GM21786 (cell line): ENCODE results near the gene PIF1.
A peak's percentile ranks its signal among the peaks of the same experiment; 100 is the strongest.

Source experiments
- ATAC-seq: cut with Tn5 transposase; IDR thresholded peaks from one replicate; pipeline ENCODE4 v1.9.1; 2021; ENCODE audit not compliant: unreplicated experiment

Gene PIF1, protein sequence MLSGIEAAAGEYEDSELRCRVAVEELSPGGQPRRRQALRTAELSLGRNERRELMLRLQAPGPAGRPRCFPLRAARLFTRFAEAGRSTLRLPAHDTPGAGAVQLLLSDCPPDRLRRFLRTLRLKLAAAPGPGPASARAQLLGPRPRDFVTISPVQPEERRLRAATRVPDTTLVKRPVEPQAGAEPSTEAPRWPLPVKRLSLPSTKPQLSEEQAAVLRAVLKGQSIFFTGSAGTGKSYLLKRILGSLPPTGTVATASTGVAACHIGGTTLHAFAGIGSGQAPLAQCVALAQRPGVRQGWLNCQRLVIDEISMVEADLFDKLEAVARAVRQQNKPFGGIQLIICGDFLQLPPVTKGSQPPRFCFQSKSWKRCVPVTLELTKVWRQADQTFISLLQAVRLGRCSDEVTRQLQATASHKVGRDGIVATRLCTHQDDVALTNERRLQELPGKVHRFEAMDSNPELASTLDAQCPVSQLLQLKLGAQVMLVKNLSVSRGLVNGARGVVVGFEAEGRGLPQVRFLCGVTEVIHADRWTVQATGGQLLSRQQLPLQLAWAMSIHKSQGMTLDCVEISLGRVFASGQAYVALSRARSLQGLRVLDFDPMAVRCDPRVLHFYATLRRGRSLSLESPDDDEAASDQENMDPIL

DNA sequence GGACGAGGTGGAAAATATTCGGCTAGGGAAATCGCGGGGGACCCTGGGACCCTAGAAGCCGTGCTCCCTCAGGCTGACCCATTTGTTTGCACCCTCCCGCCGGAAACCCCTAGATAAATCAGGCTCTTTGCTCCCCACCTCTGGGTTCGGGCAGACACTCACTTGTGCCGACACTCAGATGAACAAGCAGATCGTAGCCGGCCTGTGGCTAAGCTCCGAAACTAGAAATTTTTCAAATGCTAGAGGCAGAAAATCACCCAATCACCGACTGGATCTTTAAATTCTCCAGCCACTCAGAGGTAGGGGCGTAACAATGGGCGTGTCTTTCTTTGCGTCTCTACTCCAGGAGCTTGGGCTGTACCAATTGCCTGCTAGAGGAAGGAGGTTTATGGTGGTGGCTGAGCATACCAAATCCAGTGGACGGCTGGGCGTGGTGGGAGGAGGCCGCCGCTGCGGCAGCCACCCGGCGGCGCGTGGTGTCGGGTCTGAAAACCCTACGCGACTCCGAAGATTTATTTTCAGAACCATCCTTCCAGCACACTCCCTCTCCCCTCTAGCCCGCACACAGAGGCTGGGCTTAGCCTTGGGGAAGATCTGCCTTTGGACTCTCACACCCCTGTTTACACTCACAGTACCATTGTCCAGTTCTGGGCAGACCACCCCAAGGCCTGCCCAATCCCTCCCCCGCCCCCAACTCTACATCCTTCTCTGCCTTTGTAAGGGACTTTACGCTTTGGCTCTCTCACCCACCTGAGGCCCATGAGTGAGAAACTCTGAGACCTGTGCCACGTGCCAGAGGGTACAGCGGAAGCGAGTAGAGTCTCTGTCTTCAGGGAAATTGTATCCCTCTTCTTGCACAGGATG is at the start of gene PIF1:
Gene PIF1 (minus strand): TSS at position 217 of the 864 bp plus-strand sequence. CDS start 1,312 bp downstream, outside the sequence.
- ATAC-seq = peak; percentile 92

DNA sequence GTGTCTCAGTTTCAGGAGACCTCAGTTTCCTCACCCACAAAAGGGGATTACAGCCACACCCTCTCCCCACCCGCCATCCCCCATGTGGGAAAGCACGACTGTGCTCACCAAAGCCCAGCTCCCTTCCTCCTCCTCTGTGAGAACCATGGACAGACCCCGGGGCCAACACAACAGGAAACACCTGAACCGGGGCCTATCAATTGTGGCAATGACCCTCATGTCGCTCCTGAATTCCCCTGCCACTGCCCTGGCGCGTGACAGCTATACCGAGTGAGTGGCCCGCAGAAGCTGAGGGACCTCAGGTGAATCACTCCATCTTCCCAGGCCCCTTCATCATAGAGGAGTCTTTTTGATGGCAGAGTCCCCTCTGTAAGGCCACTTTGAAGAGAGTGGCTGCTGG is 44.9 kb upstream of the PIF1 start:
- no peak for ATAC-seq

DNA sequence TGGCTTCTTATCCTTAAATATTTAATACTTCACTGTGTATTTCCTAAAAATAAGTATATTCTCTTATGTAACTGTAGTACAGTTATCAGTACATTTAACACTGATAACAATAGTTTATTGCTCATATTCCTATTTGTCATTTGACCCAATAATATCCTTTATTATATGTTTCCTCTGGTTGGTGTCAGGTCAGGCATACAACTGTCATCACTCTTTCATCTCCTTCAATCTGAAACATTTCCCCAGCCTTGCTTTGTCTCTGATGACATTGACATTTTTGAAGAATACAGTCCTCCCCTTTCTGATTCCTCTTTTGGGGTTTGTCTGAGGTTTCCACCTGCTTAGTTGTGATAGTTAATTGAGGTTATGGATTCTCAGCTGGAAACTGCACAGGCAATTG is 44.1 kb upstream of the PIF1 start:
- ATAC-seq = no peak

DNA sequence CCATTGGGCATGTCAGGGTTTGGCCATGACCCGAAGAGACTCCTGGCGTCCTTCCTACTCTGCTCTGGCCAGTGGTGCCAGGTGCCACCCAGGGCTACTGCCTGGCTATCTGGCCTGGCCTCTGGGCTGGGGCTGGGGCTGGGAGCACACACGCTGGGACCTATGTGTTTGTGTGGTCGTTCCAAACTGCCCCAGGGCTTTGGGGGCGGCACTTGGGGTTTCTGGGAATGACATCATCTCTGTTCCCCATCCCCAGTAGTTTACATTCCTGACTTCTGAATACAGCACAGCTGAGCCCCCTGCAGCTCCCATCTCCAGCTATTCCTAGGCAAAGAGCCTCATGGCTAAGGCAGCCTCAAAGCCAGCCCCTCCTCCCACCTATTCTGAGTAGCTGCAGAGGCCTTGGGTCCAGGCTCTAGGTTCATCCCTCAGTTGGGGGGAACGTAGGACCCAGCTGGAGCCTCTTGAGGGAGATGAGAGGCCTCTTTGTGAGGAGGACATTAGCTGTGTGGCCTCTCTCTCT is 40.6 kb upstream of the PIF1 start:
- no peak for ATAC-seq

DNA sequence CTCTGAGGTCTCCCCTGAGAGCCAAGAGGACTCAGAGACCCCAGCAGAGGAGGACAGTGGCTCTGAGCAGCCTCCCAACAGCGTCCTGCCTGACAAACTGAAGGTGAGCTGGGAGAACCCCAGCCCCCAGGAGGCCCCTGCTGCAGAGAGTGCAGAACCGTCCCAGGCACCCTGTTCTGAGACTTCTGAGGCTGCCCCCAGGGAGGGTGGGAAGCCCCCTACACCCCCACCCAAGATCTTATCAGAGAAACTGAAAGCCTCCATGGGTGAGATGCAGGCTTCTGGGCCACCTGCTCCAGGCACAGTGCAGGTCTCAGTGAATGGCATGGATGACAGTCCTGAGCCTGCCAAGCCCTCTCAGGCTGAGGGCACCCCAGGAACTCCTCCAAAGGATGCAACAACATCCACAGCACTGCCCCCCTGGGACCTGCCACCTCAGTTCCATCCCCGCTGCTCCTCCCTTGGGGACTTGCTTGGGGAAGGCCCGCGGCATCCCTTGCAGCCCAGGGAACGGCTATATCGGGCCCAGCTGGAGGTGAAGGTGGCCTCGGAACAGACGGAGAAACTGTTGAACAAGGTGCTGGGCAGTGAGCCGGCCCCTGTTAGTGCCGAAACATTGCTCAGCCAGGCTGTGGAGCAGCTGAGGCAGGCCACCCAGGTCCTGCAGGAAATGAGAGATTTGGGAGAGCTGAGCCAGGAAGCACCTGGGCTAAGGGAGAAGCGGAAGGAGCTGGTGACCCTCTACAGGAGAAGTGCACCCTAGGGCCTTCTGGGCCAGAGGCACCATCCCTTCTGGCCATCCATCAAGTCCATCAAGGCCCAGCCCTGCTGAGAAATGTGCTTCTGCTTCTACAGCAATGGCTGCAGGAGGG is 39.9 kb upstream of the PIF1 start:
- ATAC-seq = peak; percentile 46

DNA sequence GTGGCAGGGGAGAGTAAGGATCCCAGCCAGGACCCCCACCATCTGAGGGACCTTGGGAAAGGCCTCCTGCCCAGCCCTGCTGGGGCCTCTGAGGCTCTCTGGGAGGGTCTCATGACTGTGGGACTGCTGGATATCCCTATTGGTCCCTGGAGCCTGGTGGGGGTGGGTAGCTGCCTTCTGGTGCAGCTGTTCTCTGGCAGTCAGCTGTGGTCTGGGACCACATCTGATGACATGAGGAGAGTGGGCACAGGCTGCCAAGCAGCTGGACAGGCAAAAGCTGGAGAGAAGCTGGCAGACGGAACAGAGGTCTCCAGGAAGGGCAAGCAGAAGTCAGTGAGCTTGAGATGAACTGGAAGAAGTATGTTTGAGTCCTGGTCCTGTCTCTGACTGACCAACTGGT is 38.6 kb upstream of the PIF1 start:
- no peak for ATAC-seq

DNA sequence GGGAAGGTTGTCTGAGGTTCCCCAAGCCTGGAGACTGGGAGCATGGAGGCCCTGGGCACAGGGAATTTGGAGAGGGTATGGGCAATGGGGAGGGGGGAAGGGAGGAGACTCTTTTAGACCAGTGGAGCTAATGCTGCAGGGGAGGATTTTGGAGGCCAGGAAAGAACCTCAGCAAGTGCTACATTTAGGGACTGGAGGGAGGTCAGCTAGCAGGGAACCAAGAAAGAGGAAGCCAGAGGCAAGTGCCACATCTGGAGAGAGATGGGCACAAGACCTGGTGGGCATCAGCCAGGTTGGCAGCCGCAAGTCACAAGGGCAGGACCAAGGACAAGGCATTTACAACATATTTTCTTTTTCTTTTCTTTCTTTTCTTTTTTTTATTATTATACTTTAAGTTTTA is 37.0 kb upstream of the PIF1 start:
- no peak for ATAC-seq

DNA sequence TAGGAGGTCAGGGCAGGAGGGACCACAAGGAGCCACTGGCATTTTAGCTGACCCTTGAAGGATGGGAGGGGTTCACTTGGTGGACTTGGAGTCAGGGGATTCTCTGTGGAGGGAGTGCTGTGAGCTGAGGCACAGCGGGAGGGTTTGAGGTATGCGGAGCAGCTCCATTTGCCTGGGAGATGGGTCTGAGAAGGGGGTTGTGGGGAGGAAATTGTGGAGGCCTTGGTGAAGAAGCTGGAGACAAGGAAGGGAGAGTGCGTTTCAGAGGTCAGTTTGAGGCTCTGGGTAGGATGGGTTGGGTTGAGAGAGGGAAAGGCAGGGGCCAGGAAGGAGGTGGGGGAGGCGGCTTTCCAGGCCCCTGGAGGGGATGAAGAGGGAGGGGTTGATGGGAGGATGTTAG is 36.5 kb upstream of the PIF1 start:
- no peak for ATAC-seq

DNA sequence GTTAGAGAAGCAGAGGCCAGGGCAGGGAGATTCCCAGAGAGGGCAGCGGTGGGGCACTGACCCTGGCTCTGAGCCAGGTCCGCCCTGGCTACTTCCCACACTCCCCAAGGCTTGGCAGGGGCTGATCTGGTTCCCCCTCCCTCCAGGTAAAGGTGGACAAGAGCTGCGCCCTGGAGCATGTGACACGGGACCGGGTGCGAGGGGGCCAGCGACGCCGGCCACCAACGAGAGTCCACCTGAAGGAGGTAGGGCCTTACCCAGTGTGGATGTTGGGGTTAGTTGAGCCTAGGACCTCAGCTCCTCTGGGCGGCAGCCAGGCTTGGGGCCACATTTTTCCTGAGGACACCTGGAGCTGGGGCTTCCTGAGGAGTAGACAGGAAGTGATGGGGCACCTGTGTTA is 35.9 kb upstream of the PIF1 start:
- no peak for ATAC-seq

DNA sequence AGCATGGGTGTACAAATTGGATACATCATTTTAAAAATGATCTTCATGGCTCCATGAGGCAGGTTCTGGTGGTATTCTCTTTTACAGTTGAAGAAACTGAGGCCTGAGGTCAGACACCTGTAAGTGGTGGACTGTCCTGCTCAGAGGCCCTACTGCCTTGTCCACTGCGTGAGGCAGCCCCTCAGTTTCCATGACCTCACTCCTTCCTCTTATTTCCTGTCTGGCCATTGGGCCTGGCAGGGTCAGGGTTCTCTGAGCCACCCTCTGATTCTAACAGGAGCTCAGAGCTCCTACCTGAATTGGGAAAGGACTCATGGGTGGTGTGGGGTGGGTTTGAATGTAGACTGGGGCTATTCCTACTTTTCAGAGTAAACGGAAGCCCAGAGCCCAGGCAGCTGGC is 33.8 kb upstream of the PIF1 start:
- no peak for ATAC-seq

DNA sequence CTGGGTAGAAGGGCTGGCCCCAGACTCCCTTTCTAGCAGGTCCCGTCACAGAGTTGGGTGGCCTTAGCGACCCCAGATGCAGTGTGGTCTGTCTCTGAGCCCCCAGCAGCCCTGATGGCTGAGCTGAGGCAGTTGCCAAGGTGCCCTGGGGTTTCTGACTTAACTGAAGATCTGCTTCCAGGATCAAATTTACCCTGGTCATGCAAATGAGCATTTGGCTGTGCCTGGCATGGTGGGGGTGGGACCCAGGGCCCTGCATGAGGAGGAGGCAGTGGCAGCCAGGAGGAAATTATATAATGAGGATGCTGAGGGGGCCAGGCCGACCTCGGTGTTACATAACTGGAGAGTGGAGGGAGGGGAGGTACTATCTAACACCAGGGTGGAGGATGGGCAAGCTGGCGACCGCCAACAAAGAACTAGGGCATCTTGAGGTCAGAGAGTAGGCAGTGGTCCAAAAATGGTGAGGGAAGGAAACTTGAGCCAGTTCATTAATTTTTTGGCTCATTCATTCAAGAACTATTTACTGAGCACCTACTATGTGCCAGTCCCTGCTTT is 32.7 kb upstream of the PIF1 start:
- no peak for ATAC-seq

DNA sequence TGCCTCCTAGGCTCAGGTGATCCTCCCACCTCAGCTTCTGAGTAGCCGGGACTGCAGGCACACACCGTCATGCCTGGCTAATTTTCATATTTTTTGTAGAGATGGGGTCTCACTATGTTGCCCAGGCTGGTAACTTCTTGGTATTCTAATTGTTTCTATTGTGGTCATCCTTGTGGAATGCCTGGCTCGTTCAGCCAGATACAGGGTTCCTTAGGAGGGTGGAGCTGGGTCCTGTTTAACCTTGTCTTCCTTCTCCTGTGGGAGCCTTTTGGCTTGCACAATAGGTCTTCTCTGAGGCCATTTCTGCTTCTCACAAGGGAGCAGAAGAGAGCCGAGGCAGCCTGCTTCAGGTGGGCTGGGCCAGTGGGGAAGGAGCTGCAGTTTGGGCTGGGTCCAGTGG is 32.0 kb upstream of the PIF1 start:
- ATAC-seq = no peak

DNA sequence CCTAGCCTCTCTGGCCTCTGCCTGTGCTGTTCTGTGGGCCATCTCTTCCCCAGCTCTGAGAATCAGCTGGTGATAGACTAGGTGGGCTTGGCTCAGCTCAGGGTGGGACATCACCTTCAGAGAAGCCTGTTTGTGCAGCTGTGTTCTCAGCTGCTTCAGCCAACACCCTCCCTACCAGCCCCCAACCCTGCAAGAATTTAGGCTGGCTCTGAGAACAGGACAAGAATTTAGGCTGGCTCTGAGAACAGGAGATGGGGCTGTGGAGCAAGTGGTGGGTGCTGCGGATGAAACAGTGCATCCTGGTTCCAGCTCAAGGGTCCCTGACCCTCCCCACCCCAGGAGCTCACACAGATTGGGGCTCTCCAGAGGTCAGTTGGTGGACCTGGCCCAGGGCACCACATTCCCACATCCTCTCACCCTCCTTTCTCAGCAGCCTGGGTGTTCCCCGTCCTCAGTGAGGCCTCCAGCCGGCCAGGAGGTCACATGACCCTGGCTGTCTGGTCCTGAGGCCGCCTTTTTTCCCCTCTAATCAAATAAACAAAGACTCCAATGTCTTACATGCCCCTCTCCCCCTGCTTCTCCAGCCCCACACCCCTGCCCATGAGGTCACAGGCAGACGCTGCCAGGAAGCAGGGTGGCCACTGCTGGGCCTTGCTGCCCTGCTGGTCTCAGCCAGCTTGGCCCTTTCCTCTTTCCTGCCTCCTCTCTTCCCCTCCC is 31.1 kb upstream of the PIF1 start:
- no peak for ATAC-seq

DNA sequence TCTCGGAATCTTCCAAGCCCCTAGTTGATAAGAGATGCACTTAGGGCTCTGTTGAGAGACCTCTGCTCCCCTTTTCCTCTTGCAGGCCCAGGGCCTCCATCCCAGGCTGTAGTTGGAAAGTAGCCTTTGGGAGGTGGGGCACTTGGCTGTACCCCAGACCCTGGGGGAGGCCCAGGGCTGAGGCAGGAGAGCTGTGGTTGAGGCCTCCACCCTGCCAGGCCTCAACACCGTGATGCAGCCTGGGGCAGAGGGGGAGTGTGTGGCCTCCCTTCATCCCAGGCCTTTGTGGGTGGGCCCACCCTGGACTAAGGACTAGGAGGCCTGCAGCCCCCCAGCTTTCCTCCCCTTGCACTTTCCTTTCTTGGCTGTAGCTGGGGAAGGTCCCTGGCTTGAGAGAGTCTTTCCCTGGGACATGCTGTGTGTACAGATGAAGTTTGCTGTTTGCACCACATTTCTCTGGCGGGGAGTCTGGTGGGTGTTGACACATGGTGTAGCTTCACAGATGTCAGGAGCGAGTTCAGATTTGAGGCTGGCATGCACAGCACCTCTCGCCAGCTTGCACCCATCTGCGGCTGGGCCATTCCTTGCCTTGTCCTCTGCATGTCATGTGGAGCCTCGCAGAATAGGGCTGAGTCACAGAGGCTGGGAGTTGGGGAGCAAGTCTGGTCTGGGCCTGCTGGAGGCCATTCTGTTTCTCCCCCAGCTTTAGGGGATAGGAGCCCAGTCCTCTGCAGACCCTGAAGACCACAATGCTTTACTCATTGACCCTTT is 29.9 kb upstream of the PIF1 start:
- no peak for ATAC-seq

DNA sequence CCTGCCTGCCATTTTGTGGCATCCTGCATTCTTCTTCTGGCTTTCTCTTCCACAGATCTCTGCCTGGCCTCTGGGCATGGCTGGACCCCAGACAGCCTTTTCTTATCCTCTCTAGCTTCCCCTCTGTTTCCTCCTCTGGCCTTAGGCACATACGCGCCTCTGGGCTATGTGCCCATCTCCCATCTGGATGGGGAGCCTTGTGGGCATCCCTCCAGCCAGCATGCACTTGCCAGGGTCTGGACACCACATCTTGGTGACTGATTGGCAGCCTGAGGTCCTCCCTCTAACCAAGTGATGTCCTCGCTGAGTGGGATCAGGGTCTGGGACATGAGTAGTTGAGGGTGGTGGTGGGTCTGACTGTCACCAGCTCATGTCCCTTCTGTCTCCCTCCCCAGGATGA is 29.1 kb upstream of the PIF1 start:
- no peak for ATAC-seq

DNA sequence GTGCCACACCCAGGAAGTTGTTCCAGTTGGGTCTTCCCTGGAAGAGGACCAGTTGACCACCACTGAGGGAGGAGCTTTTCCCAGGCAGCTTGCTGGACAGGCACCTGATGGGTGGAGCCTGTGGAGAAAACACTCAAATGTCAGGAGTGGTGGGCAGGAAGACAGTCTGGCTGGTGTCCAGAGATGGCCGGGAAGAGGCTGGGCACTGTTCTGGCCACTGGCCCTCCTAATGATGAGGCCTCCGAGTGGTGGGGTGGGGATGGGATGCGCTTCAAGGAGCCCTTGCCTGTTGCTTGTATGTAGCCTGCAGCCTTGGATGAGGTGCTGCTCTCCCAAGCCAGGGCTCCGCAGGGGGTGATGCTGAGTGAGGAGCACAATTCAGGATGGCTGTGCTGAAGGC is 28.6 kb upstream of the PIF1 start:
- ATAC-seq = no peak

DNA sequence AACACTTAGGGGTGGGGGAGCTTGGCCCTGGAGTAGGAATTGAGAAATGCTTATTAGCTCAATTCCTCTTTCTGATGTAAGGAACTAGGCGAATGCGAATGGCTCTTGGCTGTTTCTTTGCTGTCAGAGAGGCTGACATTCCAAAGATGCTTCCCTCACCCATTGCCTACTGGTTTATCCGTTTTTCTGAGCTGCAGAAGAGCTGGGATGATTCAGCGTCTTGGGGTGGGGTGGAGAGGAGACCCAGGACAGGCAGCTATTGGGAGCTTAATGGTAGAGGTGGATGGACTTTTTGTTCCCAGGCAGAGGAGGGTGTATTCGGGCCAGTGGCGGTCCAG is 26.0 kb upstream of the PIF1 start:
- ATAC-seq = no peak

DNA sequence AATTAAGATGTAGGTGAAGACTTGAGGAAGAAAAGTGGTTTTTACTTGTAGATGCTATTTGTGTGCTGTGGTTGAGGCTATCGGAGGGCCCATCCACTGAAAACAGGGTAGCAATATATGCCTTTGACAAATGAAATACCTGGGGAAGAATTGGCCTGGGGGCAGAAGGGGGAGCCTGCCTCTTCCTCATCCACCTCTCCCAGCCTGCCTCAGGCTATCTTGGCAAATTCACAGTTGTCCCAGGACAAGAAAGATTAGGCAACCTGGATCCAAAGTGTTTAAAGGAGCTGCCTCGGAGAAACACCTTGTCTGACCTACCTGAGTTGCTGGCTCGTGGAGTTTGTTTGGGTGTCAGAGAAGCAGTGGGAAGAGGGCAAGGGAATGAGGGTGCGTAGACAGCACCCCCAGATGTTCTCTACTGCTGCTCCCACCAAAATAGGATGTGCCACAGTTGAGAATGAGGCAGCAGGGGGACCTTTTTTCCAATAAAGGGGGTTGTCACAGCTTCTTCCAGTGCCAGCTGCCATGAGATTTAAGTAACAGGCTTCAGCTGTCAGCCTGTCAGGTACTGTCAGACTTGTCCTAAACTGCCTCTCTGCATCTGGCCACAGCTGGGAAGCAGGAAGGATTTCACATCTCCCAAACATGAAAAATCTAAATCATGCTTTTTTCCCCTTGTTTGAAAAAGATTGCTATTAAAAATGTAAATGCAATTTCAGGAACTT is 25.5 kb upstream of the PIF1 start:
- no peak for ATAC-seq
